ENCODE measurements around the gene LVRN. TPM values are rescaled to one million over a fixed set of nuclear protein-coding genes. Genes with fewer than 3 reads are reported as not detected.
"Not testable (repeated sequence)": the region's sequence is repeated elsewhere in the genome, so short reads cannot be mapped to it uniquely, and the experiment has no call there.

The LVRN gene, protein sequence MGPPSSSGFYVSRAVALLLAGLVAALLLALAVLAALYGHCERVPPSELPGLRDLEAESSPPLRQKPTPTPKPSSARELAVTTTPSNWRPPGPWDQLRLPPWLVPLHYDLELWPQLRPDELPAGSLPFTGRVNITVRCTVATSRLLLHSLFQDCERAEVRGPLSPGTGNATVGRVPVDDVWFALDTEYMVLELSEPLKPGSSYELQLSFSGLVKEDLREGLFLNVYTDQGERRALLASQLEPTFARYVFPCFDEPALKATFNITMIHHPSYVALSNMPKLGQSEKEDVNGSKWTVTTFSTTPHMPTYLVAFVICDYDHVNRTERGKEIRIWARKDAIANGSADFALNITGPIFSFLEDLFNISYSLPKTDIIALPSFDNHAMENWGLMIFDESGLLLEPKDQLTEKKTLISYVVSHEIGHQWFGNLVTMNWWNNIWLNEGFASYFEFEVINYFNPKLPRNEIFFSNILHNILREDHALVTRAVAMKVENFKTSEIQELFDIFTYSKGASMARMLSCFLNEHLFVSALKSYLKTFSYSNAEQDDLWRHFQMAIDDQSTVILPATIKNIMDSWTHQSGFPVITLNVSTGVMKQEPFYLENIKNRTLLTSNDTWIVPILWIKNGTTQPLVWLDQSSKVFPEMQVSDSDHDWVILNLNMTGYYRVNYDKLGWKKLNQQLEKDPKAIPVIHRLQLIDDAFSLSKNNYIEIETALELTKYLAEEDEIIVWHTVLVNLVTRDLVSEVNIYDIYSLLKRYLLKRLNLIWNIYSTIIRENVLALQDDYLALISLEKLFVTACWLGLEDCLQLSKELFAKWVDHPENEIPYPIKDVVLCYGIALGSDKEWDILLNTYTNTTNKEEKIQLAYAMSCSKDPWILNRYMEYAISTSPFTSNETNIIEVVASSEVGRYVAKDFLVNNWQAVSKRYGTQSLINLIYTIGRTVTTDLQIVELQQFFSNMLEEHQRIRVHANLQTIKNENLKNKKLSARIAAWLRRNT
- 0.13 TPM for total RNA-seq

DNA sequence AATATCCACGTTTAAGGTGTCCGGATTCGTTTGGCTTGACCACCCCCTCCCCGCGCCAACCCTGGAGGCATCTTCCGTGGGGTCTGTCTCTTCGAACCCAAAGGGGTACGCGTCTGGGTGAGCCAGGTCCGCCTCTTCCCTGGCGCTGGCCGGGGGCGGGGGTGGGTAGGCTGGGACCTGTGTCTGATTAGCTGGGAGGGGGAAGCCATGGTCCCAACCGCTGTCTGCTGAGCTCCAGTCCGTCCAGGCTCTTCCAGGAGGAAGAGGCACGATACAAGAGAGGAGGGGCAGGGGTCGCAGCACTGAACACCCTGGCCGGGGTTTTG, at the start of gene LVRN:
Gene LVRN (plus strand): TSS at position 237 of the 326 bp plus-strand sequence. CDS start 143 bp downstream, outside the sequence.
- DNase-seq (ENCODE audit: low spot score) (no peak), ATAC-seq (no peak)

DNA sequence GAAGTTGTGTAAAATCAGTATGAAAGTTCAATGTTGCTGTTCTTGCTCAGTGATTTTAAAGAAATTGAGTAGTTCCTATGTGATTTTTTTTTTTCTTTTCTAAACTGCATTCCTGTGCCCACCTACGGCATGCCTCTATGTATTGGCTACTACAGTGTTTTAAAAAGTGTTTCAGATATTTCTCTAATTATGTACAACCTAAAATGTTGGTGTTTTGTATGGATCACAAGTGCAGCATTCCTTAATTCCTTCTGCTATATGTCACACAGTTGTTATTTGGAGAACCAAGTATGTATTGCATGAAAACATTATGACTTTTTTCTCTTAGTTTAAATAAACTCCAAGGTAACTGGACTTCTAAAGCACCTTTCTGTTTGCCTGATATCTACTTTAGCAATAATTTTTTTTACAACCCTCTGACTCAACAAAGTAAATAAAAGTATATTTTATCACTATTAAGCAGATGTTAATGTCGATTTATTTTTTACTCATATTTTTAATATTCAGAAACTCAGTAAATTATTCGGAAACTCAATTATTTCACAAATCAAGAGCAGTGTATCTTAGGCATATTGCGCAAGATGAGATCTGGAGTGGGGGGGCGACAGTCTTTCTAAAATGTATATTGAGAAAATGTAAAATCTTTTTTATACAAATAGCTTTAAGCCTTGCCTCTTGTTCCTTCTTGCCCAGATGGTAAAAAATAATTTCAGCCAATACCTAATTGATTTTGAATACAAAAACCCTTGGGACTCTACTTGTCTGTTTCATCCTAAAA, 48.5 kb upstream of the LVRN start:
- not testable (repeated sequence) for ATAC-seq; DNase-seq (ENCODE audit: low spot score)

DNA sequence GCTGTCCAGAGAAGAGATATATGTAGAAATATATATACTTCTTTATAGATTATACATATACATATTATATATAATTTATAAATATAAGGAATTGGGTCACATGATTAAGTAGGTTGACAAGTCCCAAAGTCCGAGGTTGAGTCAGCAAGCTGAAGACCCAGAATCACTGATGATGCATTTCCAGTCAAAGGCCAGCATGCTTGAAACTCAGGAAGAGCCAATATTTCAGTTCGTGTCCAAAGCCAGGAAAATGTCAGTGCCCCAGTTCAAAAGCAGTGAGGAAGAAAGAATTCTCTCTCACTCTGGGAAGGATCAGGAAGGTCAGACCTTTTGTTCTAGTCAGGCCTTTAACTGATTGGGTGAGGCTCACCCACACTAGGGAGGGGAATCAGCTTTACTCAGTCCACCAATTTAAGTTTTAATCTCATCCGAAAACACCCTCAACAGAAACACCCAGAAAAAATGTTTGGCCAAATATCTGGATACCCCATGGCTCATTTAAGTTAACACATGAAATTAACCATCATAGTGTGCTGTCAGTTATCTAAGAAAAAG, 42.0 kb upstream of the LVRN start:
- no peak for ATAC-seq
- no peak for DNase-seq (ENCODE audit: low spot score)

DNA sequence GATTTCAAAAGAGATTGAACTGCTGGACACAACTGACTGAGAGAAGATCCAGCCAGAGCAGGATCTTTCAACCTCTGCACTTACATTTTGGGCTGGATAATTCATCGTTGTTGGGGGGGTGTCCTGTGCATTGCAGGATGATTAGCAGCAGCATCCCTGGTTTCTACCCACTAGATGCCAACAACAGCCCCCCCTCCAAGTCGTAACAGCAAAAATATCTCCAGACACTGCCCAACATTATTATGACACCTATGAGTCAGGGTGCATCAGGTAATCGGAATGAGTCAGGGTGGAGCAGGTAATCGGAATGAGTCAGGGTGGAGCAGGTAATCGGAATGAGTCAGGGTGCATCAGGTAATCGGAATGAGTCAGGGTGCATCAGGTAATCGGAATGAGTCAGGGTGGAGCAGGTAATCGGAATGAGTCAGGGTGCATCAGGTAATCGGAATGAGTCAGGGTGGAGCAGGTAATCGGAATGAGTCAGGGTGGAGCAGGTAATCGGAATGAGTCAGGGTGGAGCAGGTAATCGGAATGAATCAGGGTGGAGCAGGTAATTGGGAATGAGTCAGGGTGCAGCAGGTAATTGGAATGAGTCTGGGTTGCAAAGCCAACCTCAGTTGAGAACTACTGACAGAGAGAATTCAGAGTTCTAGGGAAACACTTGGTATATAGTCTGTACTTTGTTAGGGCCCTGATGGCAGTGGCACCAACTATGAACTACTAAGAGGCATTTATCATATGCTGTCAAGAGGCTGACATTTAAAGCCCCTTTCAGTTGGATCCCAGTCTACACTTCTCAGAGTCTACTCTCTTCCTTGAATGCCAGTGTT, 33.5 kb upstream of the LVRN start:
- not testable (repeated sequence) for ATAC-seq; DNase-seq (ENCODE audit: low spot score)

DNA sequence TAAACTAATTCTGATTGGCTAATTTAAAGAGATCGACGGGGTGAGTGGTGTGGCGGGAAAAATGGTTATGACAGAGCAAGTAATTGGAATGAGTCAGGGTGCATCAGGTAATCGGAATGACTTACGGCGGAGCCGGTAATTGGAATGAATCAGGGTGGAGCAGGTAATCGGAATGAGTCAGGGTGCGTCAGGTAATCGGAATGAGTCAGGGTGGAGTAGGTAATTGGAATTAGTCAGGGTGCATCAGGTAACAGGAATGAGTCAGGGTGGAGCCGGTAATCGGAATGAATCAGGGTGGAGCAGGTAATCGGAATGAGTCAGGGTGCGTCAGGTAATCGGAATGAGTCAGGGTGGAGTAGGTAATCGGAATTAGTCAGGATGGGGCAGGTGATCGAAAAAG, 32.1 kb upstream of the LVRN start:
- ATAC-seq; DNase-seq (ENCODE audit: low spot score): not testable (repeated sequence)

DNA sequence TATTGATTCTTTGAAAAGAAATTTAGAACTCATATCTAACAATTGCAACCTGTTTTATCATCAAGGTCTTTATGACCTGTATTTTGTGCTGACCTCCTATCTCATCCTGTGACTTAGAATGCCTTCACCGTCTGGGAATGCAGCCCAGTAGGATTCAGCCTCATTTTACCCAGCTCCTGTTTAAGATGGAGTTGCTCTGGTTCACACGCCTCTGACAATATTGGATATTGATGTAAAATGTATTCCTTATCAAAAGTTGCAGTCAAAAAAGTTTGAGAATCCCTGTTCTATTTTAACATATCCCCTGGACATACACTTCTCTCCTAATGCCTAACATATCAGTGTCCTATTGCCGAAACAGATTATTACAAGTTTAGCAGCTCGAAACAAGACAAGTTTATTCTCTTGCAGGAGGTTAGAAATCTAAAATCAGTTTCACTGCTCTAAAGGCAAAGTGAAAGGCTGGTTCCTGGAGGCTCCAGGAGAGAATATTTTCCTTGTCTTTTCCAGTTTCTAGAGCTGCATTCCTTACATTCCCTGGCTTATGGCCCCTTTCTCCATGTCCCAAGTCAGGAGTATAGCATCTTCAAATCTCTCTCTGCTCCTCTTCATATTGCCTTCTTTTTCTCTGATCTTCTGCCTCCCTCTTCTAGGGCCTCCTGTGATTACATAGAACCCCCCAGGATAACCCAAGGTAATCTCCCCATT, 31.5 kb upstream of the LVRN start:
- DNase-seq (ENCODE audit: low spot score): no peak
- ATAC-seq: no peak

DNA sequence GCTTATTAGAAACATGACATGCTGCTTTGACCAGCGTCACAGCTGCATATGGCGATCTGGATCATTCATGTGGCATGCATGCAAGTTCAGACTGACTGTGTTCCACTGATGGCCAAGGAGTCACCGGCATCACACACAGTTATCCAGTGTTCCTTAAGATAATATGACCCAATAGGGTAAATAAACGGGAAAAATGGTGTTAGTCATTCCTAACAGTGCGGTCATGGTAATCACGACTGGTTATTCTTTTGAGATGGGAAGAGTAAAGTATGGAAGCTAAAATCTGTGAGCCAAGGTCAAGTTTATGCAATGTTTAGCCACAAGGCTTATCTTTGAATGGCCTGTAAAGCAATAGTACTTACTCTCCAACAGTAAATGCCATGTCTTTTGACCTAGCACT, 29.3 kb upstream of the LVRN start:
- DNase-seq (ENCODE audit: low spot score): no peak
- ATAC-seq: no peak

DNA sequence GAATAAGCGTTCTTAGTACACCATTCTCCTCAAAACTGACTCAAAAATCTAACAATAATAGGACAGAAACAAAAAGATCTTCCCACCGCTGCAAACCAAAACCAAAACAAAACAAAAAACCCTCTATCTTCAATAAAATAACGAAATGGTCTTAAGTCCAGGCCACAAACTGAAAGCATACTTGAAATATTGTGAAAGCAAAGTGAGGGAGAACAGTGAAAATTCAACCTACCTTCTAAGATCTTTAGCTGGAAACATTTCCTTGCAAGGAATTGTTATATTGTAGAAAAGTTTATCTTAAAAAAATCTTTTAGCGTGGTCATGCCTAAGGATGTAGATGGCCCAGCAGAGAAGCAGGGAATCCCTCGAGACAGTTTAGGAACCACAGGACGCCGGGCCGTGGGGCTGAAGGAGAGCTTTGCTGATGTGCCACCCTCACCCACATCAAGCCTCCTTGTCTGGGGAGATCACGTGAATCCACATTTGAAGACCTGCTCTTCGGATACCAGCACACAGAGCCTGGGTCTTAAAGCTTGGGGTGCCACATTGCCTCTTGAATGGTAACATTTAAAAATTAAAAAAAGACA, 27.8 kb upstream of the LVRN start:
- ATAC-seq: no peak

DNA sequence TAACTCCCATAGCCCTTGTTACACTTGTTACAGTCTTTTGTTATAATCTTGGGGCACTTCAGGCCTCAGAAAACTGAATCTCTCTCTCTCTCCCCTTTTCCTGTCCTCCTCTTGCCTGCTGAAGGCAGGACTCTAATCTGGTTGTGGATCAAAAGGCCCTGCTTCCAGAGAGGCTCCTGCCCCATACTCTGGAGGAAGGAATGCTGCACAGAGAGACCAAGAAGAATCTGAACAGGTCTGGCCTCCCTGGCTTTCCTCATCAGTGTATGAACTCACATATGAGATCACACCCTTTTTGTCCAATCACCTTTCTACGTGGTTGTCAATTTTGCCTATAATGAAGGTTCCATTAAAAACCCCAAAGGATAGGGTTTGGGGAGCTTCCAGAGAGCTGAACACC, 26.2 kb upstream of the LVRN start:
- ATAC-seq (no peak), DNase-seq (ENCODE audit: low spot score) (no peak)

More for the DNA sequence above, 27.8 kb upstream of the LVRN start:
- DNase-seq (ENCODE audit: low spot score): no peak

DNA sequence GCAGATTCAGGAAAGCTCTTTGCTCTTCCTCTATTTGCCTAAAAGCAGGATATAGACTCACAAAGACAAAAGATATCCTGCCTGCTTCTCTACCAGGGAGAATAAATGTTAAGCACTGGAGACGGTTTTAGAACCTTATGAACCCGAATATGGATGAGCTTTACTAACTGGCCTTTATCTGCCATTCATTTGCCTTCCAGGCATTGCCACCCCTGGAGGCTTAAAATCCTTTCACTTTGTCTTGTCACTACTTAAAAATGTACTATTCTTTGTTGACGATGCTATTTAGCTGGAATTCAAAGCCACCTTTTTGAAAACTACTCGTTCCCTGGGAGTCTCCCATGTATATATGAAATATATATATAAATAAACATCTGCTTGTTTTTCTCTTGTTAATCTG, 23.2 kb upstream of the LVRN start:
- no peak for DNase-seq (ENCODE audit: low spot score)
- ATAC-seq: no peak

DNA sequence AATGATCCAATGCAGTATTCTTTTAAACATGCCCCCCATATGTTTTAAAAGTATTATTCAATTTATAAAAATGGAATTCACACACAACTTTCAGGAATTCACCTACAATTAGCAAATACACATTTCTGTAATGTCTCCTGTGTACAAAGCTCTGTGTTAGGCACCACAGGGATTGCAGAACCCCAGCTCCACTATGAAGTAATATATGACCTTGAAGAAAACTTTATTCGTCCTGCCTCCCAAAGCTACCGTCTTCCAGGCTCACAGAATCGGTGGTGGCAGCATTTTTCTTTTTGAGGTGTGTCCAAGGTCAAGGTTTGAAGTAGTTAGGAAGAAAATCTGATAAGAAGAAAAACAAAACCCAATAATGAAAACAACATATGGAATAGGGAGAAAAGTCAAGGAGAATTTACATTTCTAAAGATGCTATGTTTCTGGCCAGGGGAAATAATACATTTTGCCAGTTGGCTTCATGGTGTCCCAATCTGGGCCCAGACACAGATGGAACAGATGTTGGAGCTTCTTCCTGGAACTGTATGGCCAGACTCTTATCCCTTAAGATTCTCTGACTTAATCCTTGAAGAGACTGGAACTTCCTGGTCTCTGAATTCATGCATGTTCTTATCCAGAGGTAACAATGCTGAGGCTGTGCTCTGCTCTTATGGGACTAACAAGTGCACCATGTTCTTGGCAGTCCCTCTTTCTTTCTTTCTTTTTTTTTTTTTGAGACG, 22.0 kb upstream of the LVRN start:
- ATAC-seq (no peak), DNase-seq (ENCODE audit: low spot score) (no peak)

DNA sequence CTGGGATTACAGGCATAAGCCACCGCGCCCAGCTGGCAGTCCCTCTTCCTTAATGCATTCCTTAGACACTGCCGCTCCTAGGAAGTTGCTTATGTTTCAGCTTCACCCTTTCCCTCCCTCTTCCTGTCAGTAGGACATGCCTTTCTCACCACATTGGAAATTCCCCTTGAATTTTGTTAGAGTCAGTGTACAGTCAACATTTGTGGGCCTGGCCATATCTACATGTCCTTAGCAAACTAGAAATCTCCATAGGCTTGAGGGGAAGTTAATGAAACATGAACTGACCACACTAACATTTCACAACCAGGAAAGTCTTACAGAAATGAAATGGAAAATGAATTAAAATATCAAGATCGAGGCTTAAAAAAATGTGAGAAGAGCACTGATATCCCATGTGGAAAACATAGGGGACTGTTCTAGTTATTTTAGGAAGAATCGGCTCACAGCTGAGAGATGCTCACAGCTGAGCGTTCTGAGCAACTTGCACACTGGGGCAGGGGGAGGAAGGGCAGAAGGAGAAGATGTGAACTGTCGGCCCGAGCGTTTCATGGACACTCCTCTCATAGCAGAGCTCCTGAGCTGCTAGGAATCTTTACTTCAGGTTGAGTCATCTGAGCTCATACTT, 21.1 kb upstream of the LVRN start:
- no peak for ATAC-seq
- no peak for DNase-seq (ENCODE audit: low spot score)

DNA sequence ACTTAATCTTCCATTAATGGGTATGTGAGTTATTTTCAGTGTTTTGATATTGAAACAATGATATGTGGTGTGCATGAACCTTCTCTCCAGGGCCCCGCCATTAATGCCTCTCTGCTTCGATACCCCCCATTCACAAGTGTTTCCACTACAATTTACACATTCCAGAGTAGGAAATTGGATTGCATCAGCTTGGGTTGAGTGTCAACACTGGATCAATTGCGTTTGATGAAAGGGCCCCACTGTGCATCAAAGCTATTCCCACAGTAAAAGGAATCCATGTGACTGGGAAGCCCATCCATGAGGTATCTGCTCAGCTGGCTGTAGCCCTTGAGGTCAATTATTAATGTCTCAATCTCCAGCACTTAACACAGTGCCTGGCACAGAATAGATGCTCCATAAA, 17.8 kb upstream of the LVRN start:
- ATAC-seq (no peak), DNase-seq (ENCODE audit: low spot score) (no peak)

DNA sequence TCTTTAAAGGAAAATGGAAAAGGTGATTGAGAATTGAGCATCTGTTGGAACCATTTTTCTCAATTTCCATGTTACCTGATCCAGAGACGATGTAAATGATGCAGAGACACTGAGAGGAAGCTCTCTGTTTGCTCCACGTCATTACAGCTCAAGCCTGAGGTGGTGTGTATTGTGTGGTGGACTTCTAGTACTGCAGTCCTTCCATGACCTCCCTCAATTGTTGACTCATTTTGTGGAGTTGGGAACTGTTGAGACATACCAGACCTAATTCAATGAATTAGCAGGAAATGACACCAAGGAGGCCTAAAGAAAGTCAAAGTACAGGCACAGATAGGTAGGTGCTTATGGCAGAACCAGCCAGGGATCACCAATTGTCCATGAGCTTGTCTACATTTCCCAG, 15.6 kb upstream of the LVRN start:
- no peak for ATAC-seq

DNA sequence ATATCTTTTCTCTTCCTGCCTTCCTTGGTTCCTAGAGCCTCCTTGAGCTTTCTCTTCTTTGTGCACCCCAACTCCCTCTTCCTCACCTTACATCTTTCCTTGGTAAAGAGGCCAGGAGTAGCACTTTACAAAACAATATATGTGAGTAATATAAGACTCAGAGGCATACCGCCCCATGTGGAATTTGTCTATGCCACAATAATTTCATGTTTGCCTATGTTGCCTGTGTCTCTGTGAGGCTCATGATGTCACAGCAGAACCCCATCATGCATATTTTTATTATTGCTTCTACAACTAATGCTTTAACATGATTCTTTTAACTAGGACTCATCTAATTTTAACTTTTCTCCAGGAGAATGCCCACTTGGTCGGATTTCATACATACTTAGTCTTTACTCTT, 15.0 kb upstream of the LVRN start:
- no peak for DNase-seq (ENCODE audit: low spot score)
- no peak for ATAC-seq

More for the DNA sequence above, 15.6 kb upstream of the LVRN start:
- DNase-seq (ENCODE audit: low spot score): no peak

DNA sequence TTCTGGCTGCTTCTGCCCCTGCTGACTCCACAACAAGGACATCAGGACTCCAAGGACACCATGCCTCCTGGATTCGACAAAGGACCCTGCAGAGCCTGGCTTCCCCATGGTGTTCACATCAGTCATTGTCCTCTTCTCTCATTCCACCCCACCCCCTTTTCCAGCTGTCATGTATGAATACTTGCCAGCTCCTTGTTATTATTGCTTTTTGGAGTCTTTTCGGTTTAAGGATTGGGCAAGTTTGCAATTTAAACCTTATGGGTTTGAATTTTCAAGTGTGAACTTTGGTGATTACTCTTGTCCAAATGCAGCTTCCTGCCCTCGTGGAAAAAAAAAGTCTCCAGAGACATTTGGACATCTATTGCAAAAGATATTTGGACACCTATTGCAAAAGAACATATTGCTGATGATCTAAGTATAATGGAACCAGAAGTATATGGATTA, 14.2 kb upstream of the LVRN start:
- ATAC-seq: no peak
- no peak for DNase-seq (ENCODE audit: low spot score)

DNA sequence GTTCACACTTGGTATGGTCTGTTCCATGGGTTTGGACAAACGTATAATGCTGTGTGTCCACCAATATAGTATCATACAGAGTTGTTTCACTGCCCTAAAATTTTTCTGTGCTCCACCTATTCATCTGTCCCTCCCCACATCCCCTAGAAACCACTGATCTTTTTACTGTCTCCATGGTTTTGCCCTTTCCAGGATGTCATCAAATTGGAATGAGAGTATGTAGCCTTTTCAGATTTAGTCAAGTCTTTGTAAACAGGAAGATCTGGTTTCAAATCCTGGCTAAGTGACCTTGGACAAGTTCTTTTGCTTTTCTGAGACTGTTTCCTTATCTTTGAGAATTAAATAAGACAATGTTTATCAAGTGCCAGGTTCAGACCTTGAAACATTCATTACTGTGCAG, 13.2 kb upstream of the LVRN start:
- ATAC-seq (no peak), DNase-seq (ENCODE audit: low spot score) (no peak)

DNA sequence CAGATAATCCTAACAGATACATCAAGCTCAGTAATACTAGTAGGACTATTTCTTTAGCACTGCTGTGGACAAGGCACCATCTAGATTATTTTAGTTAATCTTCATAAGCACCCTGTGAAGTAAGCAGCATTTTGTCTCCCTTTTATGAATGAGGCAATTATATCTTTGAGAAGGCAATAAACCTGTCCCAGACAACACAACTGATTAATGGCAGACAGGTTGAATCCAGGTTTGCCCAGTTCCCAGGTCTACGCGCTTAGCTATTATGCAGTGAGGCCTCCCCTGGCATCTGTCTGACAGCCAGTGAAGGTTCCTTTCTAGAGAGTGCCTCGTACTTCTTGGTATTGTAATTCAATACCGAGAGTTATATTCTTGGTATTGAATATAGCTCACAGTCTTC, 9.7 kb upstream of the LVRN start:
- ATAC-seq: no peak

More for the DNA sequence above, 9.7 kb upstream of the LVRN start:
- no peak for DNase-seq (ENCODE audit: low spot score)

Measured in left lobe of liver (tissue), 2 donors.